H9 (cell line): Measurements from ENCODE around the gene HP1BP3. TPM values are rescaled to one million over a fixed set of nuclear protein-coding genes. Genes with fewer than 3 reads are reported as not detected.

Experiments used
- DNase-seq: peaks from one replicate; pipeline ENCODE4 v3.0.0-alpha.2; 2017
- H2AFZ ChIP-seq: one replicate; pipeline ENCODE4 v1.6.1; 2013; ENCODE audit warnings: mild to moderate bottlenecking, low read length, control low read depth, moderate library complexity
- H2AK5ac ChIP-seq: 2 replicates; pipeline ENCODE4 v1.6.1; 2013; ENCODE audit warnings: low read length, control low read depth, mixed read lengths; ENCODE audit not compliant: insufficient read length
- H2BK120ac ChIP-seq: one replicate; pipeline ENCODE4 v1.6.1; 2013; ENCODE audit warnings: low read depth, mild to moderate bottlenecking, low read length, control low read depth, inconsistent platforms; ENCODE audit not compliant: poor library complexity, severe bottlenecking
- H2BK12ac ChIP-seq: 2 replicates; pipeline ENCODE4 v1.6.1; 2013; ENCODE audit warnings: low read length, control low read depth, mixed read lengths, low read depth; ENCODE audit not compliant: insufficient read length
- H2BK15ac ChIP-seq: 2 replicates; pipeline ENCODE4 v1.6.1; 2013; ENCODE audit warnings: low read depth, low read length, control low read depth
- H2BK20ac ChIP-seq: one replicate; pipeline ENCODE4 v1.6.1; 2013; ENCODE audit warnings: low read depth, mild to moderate bottlenecking, low read length, control low read depth, inconsistent platforms; ENCODE audit not compliant: poor library complexity, severe bottlenecking
- H2BK5ac ChIP-seq: 2 replicates; pipeline ENCODE4 v1.6.1; 2013; ENCODE audit warnings: low read length, control low read depth, mixed read lengths; ENCODE audit not compliant: insufficient read length
- H3K14ac ChIP-seq: 2 replicates; pipeline ENCODE4 v1.6.1; 2013; ENCODE audit warnings: low read length, control low read depth; ENCODE audit not compliant: insufficient read depth
- H3K18ac ChIP-seq: 2 replicates; pipeline ENCODE4 v1.6.1; 2013; ENCODE audit warnings: low read depth, mild to moderate bottlenecking, mixed read lengths, low read length, control low read depth; ENCODE audit not compliant: insufficient read length
- H3K23ac ChIP-seq: 2 replicates; pipeline ENCODE4 v1.6.1; 2013; ENCODE audit warnings: low read length, control low read depth, mixed read lengths, low read depth; ENCODE audit not compliant: insufficient read length
- H3K23me2 ChIP-seq: 2 replicates; pipeline ENCODE4 v1.6.1; 2013; ENCODE audit warnings: low read depth, mild to moderate bottlenecking, mixed read lengths, low read length, control low read depth; ENCODE audit not compliant: insufficient read length, poor library complexity, severe bottlenecking
- H3K27ac ChIP-seq: 2 replicates; pipeline ENCODE4 v1.5.1; 2013; ENCODE audit warnings: low read length, control low read depth, mixed read lengths, low read depth; ENCODE audit not compliant: insufficient read length
- H3K27me3 ChIP-seq: 2 replicates; pipeline ENCODE4 v1.6.1; 2013; ENCODE audit warnings: low read length, control low read depth, inconsistent platforms; ENCODE audit not compliant: insufficient read depth
- H3K4ac ChIP-seq: 2 replicates; pipeline ENCODE4 v1.6.1; 2013; ENCODE audit warnings: low read depth, mild to moderate bottlenecking, control low read depth, inconsistent platforms, low read length, moderate library complexity
- H3K4me1 ChIP-seq: 2 replicates; pipeline ENCODE4 v1.6.1; 2013; ENCODE audit warnings: low read length, control low read depth, inconsistent platforms; ENCODE audit not compliant: insufficient read depth
- H3K4me2 ChIP-seq: 2 replicates; pipeline ENCODE4 v1.6.1; 2013; ENCODE audit warnings: low read length, control low read depth, mixed read lengths; ENCODE audit not compliant: insufficient read length, insufficient read depth
- H3K56ac ChIP-seq: 2 replicates; pipeline ENCODE4 v1.6.1; 2013; ENCODE audit warnings: low read depth, mild to moderate bottlenecking, mixed read lengths, low read length, control low read depth; ENCODE audit not compliant: insufficient read length
- H3K79me1 ChIP-seq: 2 replicates; pipeline ENCODE4 v1.6.1; 2013; ENCODE audit warnings: low read depth, mild to moderate bottlenecking, moderate library complexity, low read length, control low read depth, inconsistent platforms; ENCODE audit not compliant: insufficient read depth, poor library complexity, severe bottlenecking
- H3K79me2 ChIP-seq: 2 replicates; pipeline ENCODE4 v1.6.1; 2013; ENCODE audit warnings: low read length, control low read depth, inconsistent platforms; ENCODE audit not compliant: insufficient read depth
- H3K9ac ChIP-seq: 2 replicates; pipeline ENCODE4 v1.6.1; 2013; ENCODE audit warnings: low read length, control low read depth, mixed read lengths; ENCODE audit not compliant: insufficient read length; ENCODE audit errors: extremely low read depth
- H3K9me3 ChIP-seq: one replicate; pipeline ENCODE4 v1.6.1; 2013; ENCODE audit warnings: low read depth, low read length, inconsistent platforms; ENCODE audit not compliant: control insufficient read depth
- H3T11ph ChIP-seq: one replicate; pipeline ENCODE4 v1.6.1; 2013; ENCODE audit warnings: mild to moderate bottlenecking, low read length, control low read depth, inconsistent platforms
- H4K20me1 ChIP-seq: one replicate; pipeline ENCODE4 v1.6.1; 2013; ENCODE audit not compliant: control insufficient read depth, insufficient read length, insufficient read depth
- H4K5ac ChIP-seq: 2 replicates; pipeline ENCODE4 v1.6.1; 2013; ENCODE audit warnings: low read depth, mild to moderate bottlenecking, mixed read lengths, low read length, control low read depth; ENCODE audit not compliant: insufficient read length
- H4K8ac ChIP-seq: replicated peaks from 2 replicates; pipeline ENCODE4 v1.6.1; 2013; ENCODE audit warnings: low read length, control low read depth, mixed read lengths, low read depth; ENCODE audit not compliant: insufficient read length
- H4K91ac ChIP-seq: 2 replicates; pipeline ENCODE4 v1.6.1; 2013; ENCODE audit warnings: low read depth, mild to moderate bottlenecking, moderate library complexity, mixed read lengths, low read length, control low read depth; ENCODE audit not compliant: insufficient read length
- H3K27ac Mint-ChIP-seq, 3 experiments: 2 replicates in 2 of 3; 3 replicates in 1 of 3; pipeline ENCODE4 v1.8.0; 2020 to 2021; ENCODE audit warnings: mixed read lengths in 3 of 3, mild to moderate bottlenecking in 1 of 3, moderate library complexity in 1 of 3
- H3K27me3 Mint-ChIP-seq: 2 replicates; pipeline ENCODE4 v1.8.0; 2021; ENCODE audit warnings: low read depth, mild to moderate bottlenecking, moderate library complexity, mixed read lengths
- H3K36me3 Mint-ChIP-seq, 3 experiments: 2 replicates in 2 of 3; 3 replicates in 1 of 3; pipeline ENCODE4 v1.8.0; 2020 to 2021; ENCODE audit warnings: low read depth in 3 of 3, mixed read lengths in 3 of 3; ENCODE audit not compliant: insufficient read depth in 1 of 3
- H3K4me1 Mint-ChIP-seq, 2 experiments: 2 replicates each; pipeline ENCODE4 v1.8.0; 2020; ENCODE audit warnings: mixed read lengths in 2 of 2
- H3K4me3 Mint-ChIP-seq, 2 experiments: 2 replicates in 1 of 2; 3 replicates in 1 of 2; pipeline ENCODE4 v1.8.0; 2020 to 2021; ENCODE audit warnings: mild to moderate bottlenecking in 2 of 2, mixed read lengths in 2 of 2, moderate library complexity in 1 of 2
- H3K9me3 Mint-ChIP-seq, 2 experiments: 2 replicates in 1 of 2; 3 replicates in 1 of 2; pipeline ENCODE4 v1.8.0; 2020; ENCODE audit warnings: mild to moderate bottlenecking in 2 of 2, mixed read lengths in 2 of 2, moderate library complexity in 1 of 2
- WGBS: extraction: QIAGEN DNeasy Blood & Tissue Kit; methylation state at CpG from one replicate; pipeline ENCODE4 v1.1.7; 2013; ENCODE audit warnings: missing lambda C conversion rate, low lambda C conversion rate, mixed read lengths; ENCODE audit not compliant: insufficient read length; ENCODE audit errors: extremely low coverage; 5-methylcytosine and 5-hydroxymethylcytosine counted together
- total RNA-seq: library from RNA; stranded (reverse); gene quantifications from 2 replicates; pipeline ENCODE4 v1.2.1, GENCODE V29; 2021
- TF ChIP-seq, protein P1 (sequence below): fragments of 200-600 bp; sonication (generic); conservative IDR thresholded peaks from 3 replicates; pipeline ENCODE4 v1.8.0; 2021; ENCODE audit warnings: antibody characterized with exemption, mild to moderate bottlenecking

Gene HP1BP3
- total RNA-seq, 1 experiment from 2014 or later, result 127 TPM

DNA sequence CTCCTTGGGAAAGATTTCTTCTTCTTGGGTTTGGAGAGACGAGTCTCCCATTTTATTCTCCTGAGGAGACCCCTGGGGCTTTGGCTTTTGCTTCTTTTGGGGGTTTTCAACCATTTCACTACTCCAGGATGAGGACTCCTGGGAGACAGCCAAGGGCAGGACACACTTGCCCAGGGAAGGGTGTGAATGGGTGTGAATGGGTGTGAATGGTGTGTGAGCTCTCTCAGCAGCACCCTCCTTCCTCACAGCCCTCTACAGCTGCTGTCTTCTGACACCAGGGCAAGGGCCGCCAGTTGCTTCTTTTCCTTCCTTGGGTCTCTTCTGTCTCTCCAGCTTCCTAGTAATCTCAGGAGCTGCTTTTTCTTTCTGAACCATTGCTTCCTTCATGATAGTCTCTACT lies 93.5 kb downstream of the HP1BP3 start:
- no CpG with 5 or more reads among the region's 2 CpGs for whole genome bisulfite sequencing
- H4K5ac ChIP-seq, result no peak overlapping the region
- H2AFZ ChIP-seq, result no peak overlapping the region
- peaks cover 8% of the 10 kb centered on the region for H3K23me2 ChIP-seq
- Mint-ChIP-seq H3K9me3 (no peaks in the 10 kb centered on the region), H3K27ac (no peak overlapping the region), H3K27me3 (peaks cover 11% of the 10 kb centered on the region), H3K4me1 (peaks cover 9 to 17% of the 10 kb centered on the region in 2 experiments; a peak in 3 of 4 replicates), H3K36me3 (peaks cover 0 to 2% (median 0%) of the 10 kb centered on the region in 3 experiments; a peak in 1 of 7 replicates), H3K4me3 (no peak overlapping the region)
- H3K23ac ChIP-seq, result no peak overlapping the region
- DNase-seq, result no peak
- H3K14ac ChIP-seq, result no peak overlapping the region
- H3K79me1 ChIP-seq, result no peaks in the 10 kb centered on the region
- no peak overlapping the region for H2BK12ac ChIP-seq
- no peaks in the 10 kb centered on the region for H3K27me3 ChIP-seq
- no peak overlapping the region for H3K27ac ChIP-seq
- no peak overlapping the region for H3K4me2 ChIP-seq
- H3K79me2 ChIP-seq, result no peaks in the 10 kb centered on the region
- no peak overlapping the region for H2BK5ac ChIP-seq
- no peak overlapping the region for H3K56ac ChIP-seq
- no peak overlapping the region for H3T11ph ChIP-seq
- no peak overlapping the region for H4K91ac ChIP-seq
- no peak overlapping the region for H3K4ac ChIP-seq
- no peaks in the 10 kb centered on the region for H4K20me1 ChIP-seq
- no peaks in the 10 kb centered on the region for H3K9me3 ChIP-seq
- H2BK120ac ChIP-seq, result no peak overlapping the region
- TF ChIP-seq, protein P1, sequence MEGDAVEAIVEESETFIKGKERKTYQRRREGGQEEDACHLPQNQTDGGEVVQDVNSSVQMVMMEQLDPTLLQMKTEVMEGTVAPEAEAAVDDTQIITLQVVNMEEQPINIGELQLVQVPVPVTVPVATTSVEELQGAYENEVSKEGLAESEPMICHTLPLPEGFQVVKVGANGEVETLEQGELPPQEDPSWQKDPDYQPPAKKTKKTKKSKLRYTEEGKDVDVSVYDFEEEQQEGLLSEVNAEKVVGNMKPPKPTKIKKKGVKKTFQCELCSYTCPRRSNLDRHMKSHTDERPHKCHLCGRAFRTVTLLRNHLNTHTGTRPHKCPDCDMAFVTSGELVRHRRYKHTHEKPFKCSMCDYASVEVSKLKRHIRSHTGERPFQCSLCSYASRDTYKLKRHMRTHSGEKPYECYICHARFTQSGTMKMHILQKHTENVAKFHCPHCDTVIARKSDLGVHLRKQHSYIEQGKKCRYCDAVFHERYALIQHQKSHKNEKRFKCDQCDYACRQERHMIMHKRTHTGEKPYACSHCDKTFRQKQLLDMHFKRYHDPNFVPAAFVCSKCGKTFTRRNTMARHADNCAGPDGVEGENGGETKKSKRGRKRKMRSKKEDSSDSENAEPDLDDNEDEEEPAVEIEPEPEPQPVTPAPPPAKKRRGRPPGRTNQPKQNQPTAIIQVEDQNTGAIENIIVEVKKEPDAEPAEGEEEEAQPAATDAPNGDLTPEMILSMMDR, result no peak
- H3K9ac ChIP-seq, result no peak overlapping the region
- no peak overlapping the region for H2BK15ac ChIP-seq
- H3K18ac ChIP-seq, result no peak overlapping the region
- H3K4me1 ChIP-seq, result no peaks in the 10 kb centered on the region
- no peak overlapping the region for H2BK20ac ChIP-seq
- H2AK5ac ChIP-seq, result no peak overlapping the region
- H4K8ac ChIP-seq, result no peak overlapping the region

Other genes starting within 250 kb of the HP1BP3 start
- 0.20 and 0.22 TPM in 2 replicates for gene FAM43B, start 234.7 kb downstream of the HP1BP3 start, total RNA-seq
- 6.5 and 7.0 TPM in 2 replicates for gene CDA, start 198.2 kb downstream of the HP1BP3 start, total RNA-seq
- 17.0 and 18.2 TPM in 2 replicates for gene PINK1, start 153.8 kb downstream of the HP1BP3 start, total RNA-seq
- gene DDOST, start 125.9 kb downstream of the HP1BP3 start, total RNA-seq, result 255 and 269 TPM in 2 replicates
- 3.4 and 5.1 TPM in 2 replicates for gene KIF17, start 69.3 kb downstream of the HP1BP3 start, total RNA-seq
- 7.2 and 8.7 TPM in 2 replicates for gene SH2D5, start 54.6 kb downstream of the HP1BP3 start, total RNA-seq